HG03064 (cell line): Measurements from ENCODE around the gene GAB2.
A peak's percentile ranks its signal among the peaks of the same experiment; 100 is the strongest.

Experiments used
- ATAC-seq: cut with Tn5 transposase; IDR thresholded peaks from one replicate; pipeline ENCODE4 v1.9.1; 2021; ENCODE audit warnings: low read depth; ENCODE audit not compliant: unreplicated experiment

The GAB2 gene

DNA sequence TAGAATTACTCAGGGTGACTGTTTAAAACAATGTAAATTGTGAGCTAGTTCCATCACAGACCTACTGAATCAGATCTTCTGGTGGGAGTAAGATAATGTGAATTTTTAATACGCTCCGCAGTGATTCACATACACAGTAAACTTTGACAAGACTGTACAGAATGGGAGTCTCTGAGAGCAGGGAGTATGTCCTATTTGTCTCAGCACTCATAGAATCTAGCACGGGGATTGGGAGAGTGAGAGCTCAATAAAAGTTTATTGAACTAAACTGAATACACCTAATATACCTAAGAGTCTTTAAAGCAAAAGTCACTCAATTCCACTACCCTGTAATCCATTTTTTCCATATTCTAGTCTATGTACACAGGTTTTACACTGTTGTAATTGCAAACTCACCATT, 11.2 kb upstream of the GAB2 start:
- no peak for ATAC-seq

DNA sequence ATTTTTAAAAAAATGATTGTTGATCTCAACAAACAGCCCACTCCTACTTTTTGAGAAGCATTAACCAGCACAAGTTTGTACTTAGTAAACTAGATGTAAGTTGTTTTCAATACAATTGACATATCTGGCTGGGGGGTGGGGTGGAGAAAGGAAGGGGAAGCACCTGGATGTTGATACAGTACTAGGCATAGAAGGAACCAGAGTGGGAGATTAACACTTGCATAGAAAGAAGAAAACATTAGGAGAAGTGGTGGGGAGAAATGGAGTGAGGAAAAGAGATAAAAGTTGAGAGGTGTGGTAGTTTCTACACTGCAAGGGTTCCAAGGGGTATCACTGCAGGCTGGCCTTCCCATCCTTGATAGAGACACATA, 10.6 kb upstream of the GAB2 start:
- ATAC-seq = no peak

GRCh38 chr11:78427615-78428265, 10.1 kb upstream of the GAB2 start:
- no peak for ATAC-seq

- no peak for ATAC-seq
Observed at GRCh38 chr11:78426845-78427244, 9.2 kb upstream of the GAB2 start.

DNA sequence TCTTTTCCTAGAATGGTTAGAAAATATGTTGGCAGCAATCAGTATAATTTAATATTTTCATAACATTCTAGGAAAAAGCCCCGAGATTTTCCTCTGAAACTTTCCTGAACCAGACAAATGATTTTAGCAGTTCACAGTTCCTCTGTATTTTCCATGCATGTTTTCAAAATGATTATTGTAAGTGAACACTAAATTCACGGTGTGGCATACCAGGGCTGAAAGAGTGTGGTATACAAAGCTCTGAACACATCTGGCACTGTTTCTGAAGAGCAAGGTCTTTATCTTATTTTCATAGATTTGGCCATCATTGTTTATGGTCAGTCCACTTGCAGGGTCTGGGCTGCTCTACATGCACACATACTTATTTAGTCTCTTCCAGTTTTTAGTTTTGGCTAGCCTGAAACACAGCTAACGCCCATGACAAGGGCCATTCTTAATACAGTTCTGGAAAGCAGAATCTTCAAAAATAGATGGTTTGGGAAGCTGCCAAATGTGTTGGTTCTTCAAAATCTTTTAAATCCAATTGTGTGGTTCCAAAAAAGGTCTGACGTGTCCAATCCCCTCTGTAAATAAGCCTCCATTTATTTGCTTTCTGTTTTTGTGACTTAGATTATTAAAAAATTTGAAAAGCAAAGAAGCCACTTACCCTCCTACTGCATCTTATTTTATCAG, 7.9 kb upstream of the GAB2 start:
- no peak for ATAC-seq

GRCh38 chr11:78424334-78425270, 7.0 kb upstream of the GAB2 start:
- ATAC-seq = no peak

DNA sequence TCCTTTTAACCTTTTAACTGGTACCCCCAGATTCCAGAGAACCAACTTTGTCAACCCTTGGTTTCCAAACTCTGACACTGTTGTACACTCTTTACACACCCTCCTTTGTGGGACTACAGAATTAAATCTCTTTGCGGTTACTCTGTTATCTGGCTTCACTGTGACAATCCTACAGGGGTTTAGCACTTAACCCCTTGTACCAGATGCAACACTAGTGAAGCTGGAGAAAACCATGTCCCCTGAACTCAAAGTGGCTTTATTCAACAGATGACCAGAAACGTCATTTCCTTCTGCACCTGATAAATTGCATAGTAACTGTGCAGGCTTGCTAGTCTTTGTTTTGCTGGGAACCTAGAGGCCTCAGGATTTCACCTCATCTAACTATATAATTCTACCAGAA, 5.6 kb upstream of the GAB2 start:
- no peak for ATAC-seq

GRCh38 chr11:78420796-78421209, 3.2 kb upstream of the GAB2 start:
- ATAC-seq = no peak

DNA sequence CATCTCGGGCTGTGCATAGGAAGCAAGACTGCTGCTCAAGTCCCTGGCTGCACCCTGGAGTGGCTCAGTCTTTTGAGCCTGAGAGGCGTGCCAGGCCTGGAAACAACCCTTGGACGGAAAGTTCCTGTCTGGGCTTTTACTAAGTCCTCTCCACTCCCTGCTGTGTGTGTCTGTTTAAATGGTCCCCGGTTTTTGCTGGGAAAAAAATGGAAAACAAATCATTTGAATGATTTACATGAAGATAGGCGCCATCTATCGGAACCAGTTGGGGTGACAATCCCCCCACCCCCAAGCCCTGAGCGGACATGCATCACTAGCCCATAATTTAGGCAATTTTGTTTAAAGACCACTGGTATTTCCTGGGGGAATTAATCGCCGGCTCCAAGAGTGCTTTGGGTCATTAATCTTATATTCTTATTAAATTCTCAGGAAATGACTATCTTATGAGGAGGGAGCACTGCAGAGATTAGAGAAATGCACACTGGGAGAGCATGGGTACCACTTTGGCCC, 2.7 kb upstream of the GAB2 start:
- no peak for ATAC-seq

DNA sequence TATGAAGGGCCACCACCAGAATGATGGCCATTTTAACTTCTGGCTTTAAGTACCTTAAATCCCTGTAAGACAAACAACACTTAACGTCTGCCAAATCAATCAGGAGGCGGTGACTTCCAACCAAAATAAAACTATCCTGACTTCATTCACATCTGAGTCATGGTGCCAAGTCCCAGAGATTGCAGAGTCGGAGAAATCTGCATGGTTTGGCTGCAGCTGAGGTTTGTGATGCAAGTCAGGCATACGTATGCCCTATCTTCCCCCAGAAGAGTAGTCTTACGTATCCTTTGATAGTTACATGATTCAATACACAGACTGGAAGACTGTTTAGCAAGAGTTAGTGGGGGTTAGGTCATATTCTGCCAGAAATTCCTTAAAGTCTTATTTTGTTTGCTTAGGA, 1.7 kb upstream of the GAB2 start:
- no peak for ATAC-seq

GRCh38 chr11:78418584-78419211, 1.1 kb upstream of the GAB2 start:
- no peak for ATAC-seq

DNA sequence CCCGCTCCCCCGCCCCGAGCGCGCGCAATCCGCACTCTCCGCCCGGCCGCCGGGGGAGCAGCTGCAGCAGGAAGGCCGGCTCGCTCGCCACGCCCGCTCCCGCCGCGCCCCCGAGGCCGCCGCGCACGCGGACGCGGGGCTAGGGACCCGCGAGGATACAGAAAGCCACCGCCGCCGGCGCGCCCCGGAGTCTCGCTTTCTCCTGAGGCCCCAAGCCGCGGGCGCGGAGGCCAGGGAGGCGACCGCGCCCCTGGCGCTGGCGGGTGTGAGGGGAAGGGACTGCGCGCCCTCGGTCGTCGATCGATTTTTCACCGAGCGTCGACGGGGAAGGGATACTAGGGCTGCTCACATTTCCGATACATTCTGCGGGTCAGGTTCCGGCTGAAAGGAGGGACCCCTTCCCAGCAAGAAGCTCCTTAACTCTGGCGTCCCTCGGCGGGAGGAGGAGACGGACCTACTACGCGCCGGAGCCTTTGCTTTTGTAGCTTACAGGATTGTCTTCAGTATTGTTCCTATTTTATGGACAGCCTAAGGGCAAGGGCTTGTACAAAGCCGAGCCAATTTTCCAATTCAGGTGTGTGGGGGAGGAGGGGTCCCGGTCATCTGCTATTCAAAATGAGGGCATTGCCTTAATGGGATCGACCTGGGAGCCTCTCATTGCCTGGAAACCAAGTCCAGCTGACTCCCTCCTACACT, 416 bp upstream of the GAB2 start:
- ATAC-seq = no peak

GRCh38 chr11:78416285-78417174, 1.1 kb downstream of the GAB2 start:
- peak; percentile 41 for ATAC-seq

GRCh38 chr11:78415338-78415737, 2.3 kb downstream of the GAB2 start:
- ATAC-seq = no peak

DNA sequence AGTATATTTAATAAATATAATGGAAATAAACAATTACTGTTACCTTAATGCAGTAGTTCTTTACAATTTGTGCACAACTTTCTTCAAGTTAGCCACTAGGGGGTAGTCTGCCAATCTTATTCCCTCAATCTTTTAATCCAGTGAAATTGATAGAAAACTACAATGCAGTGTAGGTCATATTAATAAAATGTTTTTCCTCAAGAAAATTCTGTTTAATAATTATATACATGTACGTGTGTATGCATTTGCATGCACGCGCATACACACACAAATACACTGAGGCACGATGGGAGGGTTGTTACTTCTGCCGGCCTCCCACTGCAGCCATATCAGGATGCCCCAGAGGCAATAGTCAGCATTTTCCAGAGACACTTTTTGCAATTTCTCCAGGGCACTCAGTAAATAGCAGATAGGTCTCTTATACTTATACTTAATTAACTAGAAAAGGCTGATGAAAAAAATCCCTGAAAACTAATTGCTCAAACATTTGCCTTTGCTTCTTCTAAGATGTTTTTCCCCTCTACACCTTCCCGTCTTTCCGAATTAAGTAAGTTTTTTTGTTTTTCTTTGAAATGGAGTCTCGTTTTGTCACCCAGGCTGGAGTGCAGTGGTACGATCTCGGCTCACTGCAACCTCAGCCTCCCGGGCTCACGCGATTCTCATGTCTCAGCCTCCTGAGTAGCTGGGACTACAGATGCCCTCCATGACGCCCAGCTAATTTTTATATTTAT, 3.1 kb downstream of the GAB2 start:
- ATAC-seq = no peak

- ATAC-seq = no peak
Observed at GRCh38 chr11:78408619-78409018, 9.0 kb downstream of the GAB2 start.

DNA sequence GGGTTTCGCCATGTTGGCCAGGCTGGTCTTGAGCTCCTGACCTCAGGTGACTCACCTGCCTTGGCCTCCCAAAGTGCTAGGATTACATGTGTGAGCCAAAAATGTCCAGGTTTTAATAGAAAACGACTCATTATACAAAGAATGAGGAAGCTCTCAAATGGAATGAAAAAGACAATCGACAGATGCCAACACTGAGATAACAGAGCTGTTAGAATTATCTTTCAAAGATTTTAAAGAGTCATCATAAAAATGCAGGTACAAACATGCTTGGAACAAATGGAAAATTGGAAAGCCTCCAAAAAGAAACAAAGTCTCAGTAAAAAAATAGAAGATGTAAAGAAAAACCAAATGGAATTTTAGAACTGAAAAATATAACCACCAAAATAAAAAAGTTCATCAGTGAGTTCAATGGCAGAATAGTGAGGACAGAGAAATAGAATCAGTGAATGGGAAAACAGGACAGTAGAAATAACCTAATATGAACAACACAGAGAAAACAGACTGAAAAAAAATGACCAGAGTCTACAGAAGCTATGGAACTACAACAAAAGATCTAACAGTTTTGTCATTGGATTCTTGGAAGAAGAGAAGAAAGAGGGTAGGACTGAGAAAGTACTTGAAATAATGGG, 10.9 kb downstream of the GAB2 start:
- no peak for ATAC-seq

- no peak for ATAC-seq
Observed at GRCh38 chr11:78405805-78406204, 11.8 kb downstream of the GAB2 start.
